DMS79 treated with DMSO at 0.1 percent for 48 hours (cell line): ENCODE results near the gene BMAL2.

ENCODE experiments used
- DNase-seq: peaks from one replicate; lab custom pipeline; 2025; lab: John Stamatoyannopoulos, UW

The BMAL2 gene

DNA sequence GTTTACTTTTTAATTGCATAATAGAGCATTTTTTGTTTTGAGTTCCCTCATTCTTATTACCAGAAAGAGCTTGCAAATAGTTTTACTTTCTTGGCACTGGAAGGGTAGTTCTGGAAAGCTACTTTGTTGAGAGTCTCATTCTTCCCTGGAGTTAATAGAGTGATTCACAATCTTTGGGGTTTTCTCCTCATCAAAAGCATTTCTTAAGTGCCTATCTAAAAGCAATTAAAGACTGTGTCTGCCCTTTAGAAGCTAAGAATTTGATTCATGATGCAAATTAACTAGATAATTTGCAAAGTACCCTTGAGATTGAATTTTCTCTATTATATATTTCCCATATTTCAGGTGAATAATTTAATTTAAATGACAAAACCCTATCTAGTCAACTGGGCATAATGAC, 8.1 kb upstream of the BMAL2 start:
- no peak for DNase-seq

DNA sequence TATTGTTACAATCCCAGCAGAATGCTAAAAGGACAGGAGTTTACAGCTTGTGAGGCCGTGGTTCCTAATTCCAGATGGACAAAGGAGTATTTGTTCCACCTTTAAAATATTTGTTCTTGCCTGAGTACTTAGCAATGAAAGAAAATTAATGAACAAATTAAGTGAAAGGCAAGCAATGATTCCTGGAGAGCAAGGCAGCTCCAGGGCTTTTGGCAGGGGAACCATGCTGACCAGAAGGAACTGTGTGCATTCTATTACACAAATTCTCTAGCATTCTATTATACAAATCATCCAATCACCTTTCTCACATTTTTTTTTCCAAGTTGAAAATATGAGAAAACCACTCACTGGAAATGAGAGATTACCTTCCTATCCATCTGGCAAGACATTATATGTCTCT, 1.8 kb upstream of the BMAL2 start:
- no peak for DNase-seq

DNA sequence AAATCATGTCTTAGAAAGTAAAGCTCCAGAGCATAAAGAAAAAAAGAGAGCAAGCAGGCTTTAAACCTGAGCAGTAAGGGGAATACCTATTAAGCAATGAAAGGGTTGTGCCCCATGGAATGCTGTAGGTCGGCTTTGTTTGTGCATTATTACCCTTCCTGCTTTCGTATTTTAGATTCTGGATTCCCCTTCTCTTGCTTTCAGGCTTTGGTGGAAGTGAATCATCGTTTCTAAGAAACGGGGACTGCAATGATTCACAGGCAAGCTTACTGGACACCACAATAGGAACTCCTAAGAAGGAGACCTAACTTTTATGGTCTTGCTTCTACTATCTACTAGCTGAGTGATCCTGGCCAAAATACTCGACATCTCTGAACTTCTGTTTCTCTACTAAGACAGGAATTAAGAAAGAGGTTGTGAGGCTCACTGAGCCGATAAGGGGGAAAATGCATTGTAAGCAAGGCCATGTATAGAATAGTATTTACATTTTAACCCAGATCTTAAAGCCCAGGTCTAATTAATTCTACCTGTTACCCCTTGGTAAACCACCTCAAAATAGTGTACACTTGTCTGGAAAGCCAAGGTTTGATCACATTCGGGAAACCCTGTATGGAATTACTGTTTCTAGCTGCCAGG, 1.2 kb upstream of the BMAL2 start:
- no peak for DNase-seq

- no peak for DNase-seq
These were observed 710 bp upstream of the BMAL2 start for GRCh38 chr12:27331927-27332324.

DNA sequence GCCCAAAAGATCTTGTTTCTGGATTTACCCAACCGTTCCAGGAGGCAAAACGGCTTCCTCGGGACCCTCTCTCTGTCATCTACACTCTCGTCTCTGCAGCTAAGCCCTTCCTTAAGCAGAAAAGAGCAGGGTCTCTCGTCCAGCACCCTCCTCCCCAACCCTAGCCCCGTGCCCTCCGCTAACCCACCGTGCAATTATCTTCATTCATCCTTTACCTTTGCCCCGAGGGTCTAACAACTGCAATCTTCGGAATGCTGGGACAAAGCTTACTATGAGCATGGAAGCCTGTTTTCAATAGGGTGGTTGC, 276 bp upstream of the BMAL2 start:
- no peak for DNase-seq

- DNase-seq = no peak
These were observed 870 bp downstream of the BMAL2 start for GRCh38 chr12:27333403-27334009.

DNA sequence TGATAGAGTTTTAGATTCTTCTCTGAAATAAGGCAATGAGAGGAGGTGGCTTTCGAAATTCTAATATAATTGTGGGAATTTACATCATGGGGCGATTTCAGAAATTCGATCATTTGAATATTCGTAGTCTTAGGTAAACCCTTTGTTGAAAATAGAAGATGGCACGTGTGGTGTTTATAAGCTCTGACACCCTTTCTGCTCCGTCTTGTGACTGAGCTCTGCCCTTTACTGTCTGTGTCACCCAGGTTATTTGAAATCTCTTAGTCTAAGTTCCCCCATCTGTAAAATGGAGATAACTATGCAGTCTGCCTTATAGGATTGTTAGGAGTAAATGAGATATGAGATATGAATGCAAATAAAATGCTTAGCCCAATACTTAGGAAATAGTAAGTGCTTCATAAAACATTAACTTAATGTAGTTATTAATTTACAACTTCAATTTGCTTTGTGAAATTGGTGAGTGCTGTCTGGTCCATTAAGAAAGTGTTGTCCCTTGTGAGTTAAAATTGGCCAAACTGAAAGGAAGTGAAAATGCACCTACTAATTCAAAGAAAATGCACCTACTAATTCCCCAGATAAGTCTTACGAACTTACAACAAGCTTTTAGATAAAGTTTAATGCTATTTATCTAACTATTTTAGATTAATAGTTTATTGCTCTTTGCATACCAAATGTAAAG, 1.5 kb downstream of the BMAL2 start:
- DNase-seq = no peak

DNA sequence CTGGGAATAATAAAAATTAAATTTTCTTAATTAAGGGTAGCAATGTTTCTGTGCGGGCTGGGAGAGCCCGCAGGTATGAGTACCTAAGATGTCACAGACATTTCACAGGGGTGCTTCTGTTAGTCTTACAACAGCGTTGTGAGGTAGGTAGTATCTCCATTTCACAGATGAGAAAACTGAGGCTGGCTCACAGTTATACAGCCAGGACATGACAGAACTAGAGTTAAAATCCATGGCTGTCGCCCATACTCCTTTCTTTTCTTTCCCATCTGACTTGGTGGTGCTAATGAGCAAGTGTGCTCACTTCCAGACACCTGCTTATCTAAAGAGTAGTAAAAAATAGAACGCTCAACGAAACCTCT, 2.1 kb downstream of the BMAL2 start:
- DNase-seq = no peak

- DNase-seq = no peak
These were observed 3.0 kb downstream of the BMAL2 start for GRCh38 chr12:27335364-27336281.

DNA sequence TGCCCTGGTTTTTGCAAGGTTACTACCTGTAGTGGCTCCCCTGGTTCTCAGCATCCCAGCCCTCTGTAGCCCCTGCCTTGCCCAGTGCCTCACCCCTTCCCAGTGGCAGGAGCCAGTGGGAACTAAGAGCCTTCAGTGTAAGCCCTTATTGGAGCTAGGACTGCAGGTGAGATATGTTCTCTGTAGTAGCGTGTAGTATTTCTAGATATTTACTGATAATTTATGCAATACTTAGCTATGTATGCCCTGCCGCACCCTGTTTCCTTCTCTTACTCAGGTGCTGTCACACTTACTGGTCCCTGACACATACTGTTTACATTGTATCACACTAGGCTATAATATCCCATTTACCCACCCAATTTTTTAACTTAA, 3.6 kb downstream of the BMAL2 start:
- no peak for DNase-seq

GRCh38 chr12:27337376-27337775, 4.7 kb downstream of the BMAL2 start:
- DNase-seq = no peak

DNA sequence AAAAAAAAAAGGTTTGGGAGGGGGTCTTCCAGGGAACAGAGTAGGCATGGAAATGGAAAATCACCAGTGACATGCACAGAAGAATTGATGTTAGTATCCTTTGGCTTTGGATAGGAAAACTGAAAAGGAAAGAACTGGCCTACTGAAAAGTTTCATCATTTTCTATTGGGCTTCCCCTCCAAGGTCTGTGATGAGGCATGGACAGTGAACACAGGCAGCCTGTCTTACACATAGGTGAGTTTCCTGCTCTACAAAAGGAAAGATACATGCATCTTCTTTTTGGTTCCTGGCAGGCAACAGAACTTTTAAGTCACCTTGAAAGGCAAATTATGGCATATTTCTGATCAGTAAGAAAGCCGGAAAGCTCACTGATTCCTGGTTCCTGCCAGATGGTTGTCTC, 5.8 kb downstream of the BMAL2 start:
- DNase-seq = no peak

DNA sequence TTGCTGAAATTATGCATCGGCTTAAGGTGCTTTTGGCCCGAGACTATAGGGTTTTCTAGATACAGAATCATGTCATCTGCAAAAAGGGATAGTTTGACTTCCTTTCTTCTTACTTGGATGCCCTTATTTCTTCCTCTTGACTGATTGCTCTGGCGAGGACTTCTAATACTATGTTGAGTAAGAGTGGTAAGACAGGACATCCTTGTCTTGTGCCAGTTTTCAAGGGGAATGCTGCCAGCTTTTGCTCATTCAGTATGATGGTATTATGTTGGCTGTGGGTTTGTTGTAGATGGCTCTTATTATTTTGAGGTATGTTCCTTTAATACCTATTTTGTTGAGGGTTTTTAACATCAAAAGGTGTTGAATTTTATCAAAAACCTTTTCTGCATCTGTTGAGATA, 8.3 kb downstream of the BMAL2 start:
- DNase-seq = no peak

DNA sequence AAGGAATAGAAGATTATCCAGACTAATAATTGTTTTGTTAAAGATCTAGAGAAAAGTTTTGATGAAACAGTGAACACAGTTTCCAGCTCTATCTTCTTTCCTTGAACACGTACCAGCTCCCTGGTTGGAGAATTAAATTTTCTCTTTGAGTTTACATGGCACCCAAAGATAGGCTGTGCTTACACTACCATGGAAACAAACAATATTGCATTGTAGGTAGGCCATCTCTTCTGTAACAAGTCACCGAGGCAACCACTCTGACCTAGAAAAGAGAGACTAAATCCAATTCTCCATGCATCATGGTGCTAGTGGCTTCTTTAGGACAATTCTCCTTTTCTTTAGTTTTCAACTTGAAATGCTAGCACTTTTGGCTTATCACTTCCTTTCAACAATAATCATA, 9.9 kb downstream of the BMAL2 start:
- DNase-seq = no peak

- DNase-seq = no peak
These were observed 10.8 kb downstream of the BMAL2 start for GRCh38 chr12:27343255-27344000.

GRCh38 chr12:27344246-27344645, 11.6 kb downstream of the BMAL2 start:
- no peak for DNase-seq

DNA sequence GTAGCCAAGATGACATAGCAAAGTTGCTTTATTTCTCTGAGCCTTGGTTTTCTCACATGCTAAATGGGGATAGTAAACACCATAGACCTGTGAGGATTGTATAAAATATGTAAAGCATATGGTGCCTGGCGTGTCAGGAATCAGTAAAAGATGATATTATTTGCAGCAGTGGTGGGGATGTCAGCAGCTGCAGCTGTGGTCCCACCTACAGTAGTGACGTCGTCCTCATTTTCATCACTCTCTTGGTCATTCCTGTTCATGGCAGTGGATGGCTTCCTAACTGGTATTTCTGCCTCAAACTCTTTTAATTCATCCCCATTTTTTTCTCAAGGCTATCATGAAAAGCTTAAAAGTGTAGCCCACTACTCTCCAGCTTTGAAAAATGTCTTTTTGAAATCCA, 12.1 kb downstream of the BMAL2 start:
- no peak for DNase-seq

- no peak for DNase-seq
These were observed 12.7 kb downstream of the BMAL2 start for GRCh38 chr12:27345376-27345775.

GRCh38 chr12:27347779-27348178, 15.1 kb downstream of the BMAL2 start:
- DNase-seq = no peak

- DNase-seq = no peak
These were observed 18.8 kb downstream of the BMAL2 start for GRCh38 chr12:27351476-27351875.

DNA sequence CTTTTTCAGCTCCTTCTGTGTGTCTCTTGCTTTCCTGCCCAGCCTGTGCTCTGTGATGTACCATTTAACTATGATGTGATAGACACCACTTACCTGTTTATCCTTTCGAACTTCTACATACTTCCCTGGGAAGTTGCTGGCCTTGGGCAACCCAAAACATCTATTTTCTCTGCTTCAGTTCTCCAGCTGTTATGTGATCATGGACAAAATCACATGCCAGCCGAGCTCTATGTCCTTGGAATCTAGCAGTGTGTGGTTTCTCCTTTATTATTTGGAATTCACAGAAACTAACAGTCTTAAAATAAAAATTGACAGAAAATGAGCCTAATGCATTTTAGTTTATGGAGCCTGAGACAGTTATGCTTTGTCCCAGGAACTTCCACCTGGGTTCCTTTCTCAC, 22.9 kb downstream of the BMAL2 start:
- DNase-seq = no peak

GRCh38 chr12:27355979-27356378, 23.3 kb downstream of the BMAL2 start:
- no peak for DNase-seq
